Keratinocyte (primary cell): Measurements from ENCODE around the gene PHACTR1. TPM values are rescaled to one million over a fixed set of nuclear protein-coding genes. Genes with fewer than 3 reads are reported as not detected.

ENCODE experiments used
- DNase-seq: peaks from one replicate; pipeline ENCODE4 v3.0.0-alpha.2; 2011; ENCODE audit warnings: low read depth, missing footprints, low spot score
- FAIRE-seq: peaks from 2 replicates; lab custom pipeline; 2011; peaks lifted over from hg19 to GRCh38; lab: Jason Lieb, UNC
- H2AFZ ChIP-seq: 2 replicates; pipeline ENCODE4 v1.6.0; 2012; ENCODE audit warnings: low read length, control low read depth, inconsistent platforms; ENCODE audit not compliant: control insufficient read depth
- H3K27ac ChIP-seq: 2 replicates; pipeline ENCODE4 v1.5.1; 2011; ENCODE audit warnings: low read length; ENCODE audit not compliant: control insufficient read depth, insufficient read depth
- H3K27me3 ChIP-seq: 3 replicates; pipeline ENCODE4 v1.6.0; 2011; ENCODE audit warnings: low read length; ENCODE audit not compliant: control insufficient read depth, insufficient read depth; ENCODE audit errors: extremely low read depth
- H3K36me3 ChIP-seq, 2 experiments: 2 replicates in 1 of 2; 3 replicates in 1 of 2; pipeline ENCODE4 v1.5.1; 2011; ENCODE audit warnings: low read length in 2 of 2, mild to moderate bottlenecking in 1 of 2; ENCODE audit not compliant: control insufficient read depth in 2 of 2, insufficient read depth in 2 of 2; ENCODE audit errors: extremely low read depth in 1 of 2
- H3K4me1 ChIP-seq: 3 replicates; pipeline ENCODE4 v1.5.1; 2011; ENCODE audit warnings: low read length; ENCODE audit not compliant: control insufficient read depth, insufficient read depth; ENCODE audit errors: extremely low read depth
- H3K4me2 ChIP-seq: 3 replicates; pipeline ENCODE4 v1.6.0; 2011; ENCODE audit warnings: low read depth, low read length; ENCODE audit not compliant: control insufficient read depth, insufficient read depth; ENCODE audit errors: extremely low read depth
- H3K4me3 ChIP-seq, 3 experiments: fragments of 200-600 bp in 1 of 3; sonication (generic) in 1 of 3; 2 replicates in 2 of 3; 3 replicates in 1 of 3; pipeline ENCODE4 v1.5.1; 2011 to 2016; ENCODE audit warnings: low read length in 3 of 3, mild to moderate bottlenecking in 3 of 3, control low read depth in 2 of 3, inconsistent platforms in 1 of 3, low read depth in 1 of 3, mixed read lengths in 1 of 3, mixed run types in 1 of 3, moderate library complexity in 1 of 3; ENCODE audit not compliant: control insufficient read depth in 2 of 3, insufficient read depth in 2 of 3; ENCODE audit errors: extremely low read depth in 1 of 3
- H3K79me2 ChIP-seq: 2 replicates; pipeline ENCODE4 v1.6.0; 2012; ENCODE audit warnings: low read length; ENCODE audit not compliant: control insufficient read depth, insufficient read depth
- H3K9ac ChIP-seq: 3 replicates; pipeline ENCODE4 v1.6.0; 2011; ENCODE audit warnings: low read length; ENCODE audit not compliant: control insufficient read depth, insufficient read depth; ENCODE audit errors: extremely low read depth
- H3K9me1 ChIP-seq: 3 replicates; pipeline ENCODE4 v1.6.0; 2011; ENCODE audit warnings: low read length; ENCODE audit not compliant: control insufficient read depth, insufficient read depth; ENCODE audit errors: extremely low read depth
- H3K9me3 ChIP-seq: 2 replicates; pipeline ENCODE4 v1.5.1; 2012; ENCODE audit warnings: low read depth, low read length; ENCODE audit not compliant: control insufficient read depth
- H4K20me1 ChIP-seq: 3 replicates; pipeline ENCODE4 v1.6.0; 2011; ENCODE audit warnings: low read length; ENCODE audit not compliant: control insufficient read depth, insufficient read depth; ENCODE audit errors: extremely low read depth
- EZH2 ChIP-seq: IDR thresholded peaks from one replicate; pipeline ENCODE4 v1.6.1; 2012; ENCODE audit warnings: inconsistent platforms, mild to moderate bottlenecking, low read length, moderate library complexity
- dilution Hi-C: fragments of 300-500 bp; cut with MboI; formaldehyde crosslinking; loops from one replicate; pipeline ENCODE4 v1.7.0; 2020; ENCODE audit warnings: low sequenced_read_pairs; ENCODE audit not compliant: extremely low pct_ligation_motif_present
- polyA plus RNA-seq, 5 experiments: library from polyadenylated mRNA; depleted of rRNA in 3 of 5; stranded (reverse) in 3 of 5; stranded (forward) in 1 of 5; unstranded in 1 of 5; fragments of >200 nt; gene quantifications; 1 replicate in 1 of 5; 2 replicates in 3 of 5; 3 replicates in 1 of 5; pipeline versions ENCODE4 v1.2.1 to v1.2.3, GENCODE V29; 2011 to 2012; ENCODE audit warnings: missing spikeins in 2 of 5, low read depth in 1 of 5, low replicate concordance in 1 of 5
- TF ChIP-seq, protein P1 (sequence below), 3 experiments: IDR thresholded peaks in 1 of 3; conservative IDR thresholded peaks in 1 of 3; optimal IDR thresholded peaks in 1 of 3; 2 replicates in 2 of 3; 3 replicates in 1 of 3; pipeline versions ENCODE3 to v1.5.1; 2011; ENCODE audit warnings: low read length in 3 of 3, mild to moderate bottlenecking in 3 of 3, moderate library complexity in 2 of 3, control low read depth in 1 of 3, inconsistent platforms in 1 of 3; ENCODE audit not compliant: insufficient read depth in 2 of 3; ENCODE audit errors: extremely low read depth in 1 of 3

Gene PHACTR1
- polyA plus RNA-seq, 1 donor (not counting 4 experiments of a cell fraction or from before 2014, with no cell fraction given) = 0.22 TPM

DNA sequence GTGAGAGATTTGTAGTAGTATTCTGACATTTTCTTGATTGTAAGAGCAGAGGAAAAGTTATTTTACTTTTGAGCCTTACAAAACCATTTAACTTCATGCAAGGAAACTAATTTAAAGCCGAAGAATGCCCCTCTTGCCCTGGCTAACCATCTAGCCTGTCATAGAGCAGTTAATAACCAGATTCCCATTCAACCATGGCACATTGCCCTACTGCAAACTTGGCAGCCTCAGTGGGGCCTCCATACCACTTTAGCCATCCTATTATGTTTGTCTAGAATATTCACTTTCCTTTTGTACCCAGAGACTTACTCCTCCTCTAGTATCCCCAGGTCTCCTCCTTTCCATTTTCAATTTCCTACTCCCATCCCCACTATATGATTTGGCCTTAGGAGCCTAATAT lies 380.9 kb downstream of the PHACTR1 start:
- no peaks in the 10 kb centered on the region for H3K36me3 ChIP-seq
- dilution Hi-C loops = no loop called here

DNA sequence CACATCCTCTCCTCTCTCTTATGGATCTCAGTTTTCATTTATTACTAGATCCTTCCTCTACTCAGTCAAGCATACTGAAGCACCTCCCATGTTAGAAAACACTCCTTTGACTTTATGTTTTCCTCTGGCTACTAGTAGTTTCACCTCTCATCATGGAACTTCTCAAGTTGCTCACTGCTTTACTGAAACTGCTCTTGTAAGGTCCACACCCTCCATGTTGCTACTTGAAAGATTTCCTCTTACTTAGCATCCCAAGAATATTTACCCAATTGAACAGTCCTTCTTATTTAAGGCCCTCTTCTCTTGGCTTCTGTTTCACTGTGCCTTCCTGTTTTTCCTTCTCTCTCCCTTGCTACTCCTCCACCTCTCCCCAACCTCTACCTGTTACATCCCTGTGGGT lies 381.4 kb downstream of the PHACTR1 start:
- Histone ChIP-seq H3K27ac (no peak overlapping the region), H3K79me2 (no peaks in the 10 kb centered on the region), H3K36me3 (no peaks in the 10 kb centered on the region), H3K4me2 (no peak overlapping the region), H3K9me3 (no peaks in the 10 kb centered on the region), H2AFZ (no peak overlapping the region), H3K4me1 (no peaks in the 10 kb centered on the region), H3K27me3 (no peaks in the 10 kb centered on the region), H3K9me1 (no peaks in the 10 kb centered on the region), H3K4me3 (no peak overlapping the region), H4K20me1 (no peaks in the 10 kb centered on the region), H3K9ac (no peak overlapping the region)
- DNase-seq = no peak
- no peak for FAIRE-seq
- dilution Hi-C loops = no loop called here
- no peak for TF ChIP-seq EZH2
- TF ChIP-seq, protein P1, sequence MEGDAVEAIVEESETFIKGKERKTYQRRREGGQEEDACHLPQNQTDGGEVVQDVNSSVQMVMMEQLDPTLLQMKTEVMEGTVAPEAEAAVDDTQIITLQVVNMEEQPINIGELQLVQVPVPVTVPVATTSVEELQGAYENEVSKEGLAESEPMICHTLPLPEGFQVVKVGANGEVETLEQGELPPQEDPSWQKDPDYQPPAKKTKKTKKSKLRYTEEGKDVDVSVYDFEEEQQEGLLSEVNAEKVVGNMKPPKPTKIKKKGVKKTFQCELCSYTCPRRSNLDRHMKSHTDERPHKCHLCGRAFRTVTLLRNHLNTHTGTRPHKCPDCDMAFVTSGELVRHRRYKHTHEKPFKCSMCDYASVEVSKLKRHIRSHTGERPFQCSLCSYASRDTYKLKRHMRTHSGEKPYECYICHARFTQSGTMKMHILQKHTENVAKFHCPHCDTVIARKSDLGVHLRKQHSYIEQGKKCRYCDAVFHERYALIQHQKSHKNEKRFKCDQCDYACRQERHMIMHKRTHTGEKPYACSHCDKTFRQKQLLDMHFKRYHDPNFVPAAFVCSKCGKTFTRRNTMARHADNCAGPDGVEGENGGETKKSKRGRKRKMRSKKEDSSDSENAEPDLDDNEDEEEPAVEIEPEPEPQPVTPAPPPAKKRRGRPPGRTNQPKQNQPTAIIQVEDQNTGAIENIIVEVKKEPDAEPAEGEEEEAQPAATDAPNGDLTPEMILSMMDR (optimal IDR thresholded peaks at IDR 0.05 in 1 of 3, IDR thresholded peaks at IDR 0.05 in 1 of 3, conservative IDR thresholded peaks at IDR 0.05 in 1 of 3; ENCODE audit: extremely low read depth in 1 of 3, insufficient read depth in 2 of 3, low read length in 3 of 3) = no peak

More for the DNA sequence above, 380.9 kb downstream of the PHACTR1 start:
- no peaks in the 10 kb centered on the region for H3K9me3 ChIP-seq
- no peaks in the 10 kb centered on the region for H3K79me2 ChIP-seq
- no peaks in the 10 kb centered on the region for H3K27me3 ChIP-seq
- TF ChIP-seq EZH2 = no peak
- no peak overlapping the region for H3K4me2 ChIP-seq
- no peak overlapping the region for H3K27ac ChIP-seq
- DNase-seq (no peak), FAIRE-seq (no peak)
- no peaks in the 10 kb centered on the region for H4K20me1 ChIP-seq
- no peaks in the 10 kb centered on the region for H3K9me1 ChIP-seq
- no peak overlapping the region for H3K4me3 ChIP-seq
- H2AFZ ChIP-seq = no peak overlapping the region
- H3K9ac ChIP-seq = no peak overlapping the region
- no peaks in the 10 kb centered on the region for H3K4me1 ChIP-seq
